ENCODE data around the gene EGFR. TPM values are rescaled to one million over a fixed set of nuclear protein-coding genes. Genes with fewer than 3 reads are reported as not detected.

EGFR gene
- polyA plus RNA-seq, 2 of the 4 experiments (the other 2 are of a cell fraction): 59.5 to 63.8 TPM

DNA sequence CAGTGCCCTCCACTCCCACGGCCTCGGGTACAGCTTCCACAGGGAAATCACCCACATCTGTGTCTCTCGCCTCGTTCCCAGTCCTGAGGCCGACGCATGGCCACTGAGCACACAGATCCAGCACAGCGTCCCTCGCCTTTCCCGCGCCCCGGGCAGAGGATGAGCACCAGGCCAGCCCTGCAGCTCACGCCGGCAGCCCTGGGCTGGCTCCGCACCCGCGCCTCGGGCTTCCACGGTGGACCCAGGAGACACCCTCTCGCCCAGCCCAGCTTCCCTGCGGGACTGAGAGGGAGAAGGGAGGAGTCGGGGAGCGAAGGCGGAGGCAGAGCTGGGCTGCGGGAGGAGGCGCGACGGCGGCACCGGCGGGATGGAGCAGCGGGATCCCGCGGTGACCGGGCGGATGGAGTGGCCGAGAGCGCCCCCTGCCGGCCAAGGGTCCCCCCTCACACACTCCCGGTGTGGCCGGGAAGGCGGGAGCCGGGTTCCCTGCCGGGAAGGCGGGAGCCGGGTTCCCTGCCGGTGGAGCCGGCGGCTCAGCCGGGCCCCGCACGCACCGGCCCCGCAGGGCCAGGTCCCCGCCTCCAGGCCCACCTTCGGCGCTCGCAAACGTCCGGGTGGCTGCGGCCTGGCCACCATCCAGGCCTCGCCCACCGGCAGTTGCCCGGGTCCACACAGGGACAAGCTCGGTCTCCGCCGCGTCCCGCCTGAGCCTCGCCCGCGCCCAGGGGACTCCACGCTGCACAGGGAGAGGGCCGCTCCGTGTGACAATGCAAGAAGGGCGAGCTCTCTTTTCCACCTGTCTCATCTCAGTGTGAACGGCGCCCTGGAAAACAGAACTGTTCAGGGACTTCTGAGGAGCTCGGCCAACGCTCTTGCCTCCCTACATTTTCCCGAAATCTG is 236.0 kb downstream of the EGFR start:
- peaks cover 7% of the 10 kb centered on the region; the same call in 1 of the 3 replicates for H3K4me1 ChIP-seq
- peak overlapping the region; percentile 91 to 95 for H3K27ac ChIP-seq
- DNase-seq (ENCODE audit: low read depth in 1 of 2, low spot score in 1 of 2): peak; percentile 76 to 89
- TF ChIP-seq NR3C1 (IDR thresholded peaks at IDR 0.05) (no peak), EHMT2 (IDR thresholded peaks at IDR 0.05; ENCODE audit: low read depth) (no peak), SMC3 (IDR thresholded peaks at IDR 0.05) (peak; percentile 92), E2F6 (IDR thresholded peaks at IDR 0.05; ENCODE audit: borderline replicate concordance, low read depth) (peak; percentile 96), RAD21 (conservative IDR thresholded peaks at IDR 0.05 in 1 of 2, IDR thresholded peaks at IDR 0.05 in 1 of 2) (peak; percentile 76 to 91), POLR2A (IDR thresholded peaks at IDR 0.05; ENCODE audit: low read length) (peak; percentile 40), GATA3 (IDR thresholded peaks at IDR 0.05; ENCODE audit: borderline replicate concordance) (no peak), NFE2L2 (conservative IDR thresholded peaks at IDR 0.05; ENCODE audit: low read length) (no peak), KDM5A (IDR thresholded peaks at IDR 0.05) (no peak), ATOH8 (CRISPR knock-in tag; IDR thresholded peaks at IDR 0.05; ENCODE audit: low read depth) (0 out of 2 replicates have a peak, but pooled peaks have one; percentile 9), MAFK (IDR thresholded peaks at IDR 0.05; ENCODE audit: partially characterized antibody) (no peak), MAX (IDR thresholded peaks at IDR 0.05) (peak; percentile 86), RFX5 (IDR thresholded peaks at IDR 0.05) (no peak), TP53 (CRISPR knock-in tag; IDR thresholded peaks at IDR 0.05) (no peak), PHF8 (IDR thresholded peaks at IDR 0.05; ENCODE audit: borderline replicate concordance, low read depth) (no peak), FOXS1 (CRISPR knock-in tag; IDR thresholded peaks at IDR 0.05) (no peak), CTCF (IDR thresholded peaks at IDR 0.05) (peak; percentile 88), JUN (IDR thresholded peaks at IDR 0.05) (peak in 1 of 2 experiments; percentile 42; a peak in 1 of 5 replicates)
- TF ChIP-seq, protein P1, sequence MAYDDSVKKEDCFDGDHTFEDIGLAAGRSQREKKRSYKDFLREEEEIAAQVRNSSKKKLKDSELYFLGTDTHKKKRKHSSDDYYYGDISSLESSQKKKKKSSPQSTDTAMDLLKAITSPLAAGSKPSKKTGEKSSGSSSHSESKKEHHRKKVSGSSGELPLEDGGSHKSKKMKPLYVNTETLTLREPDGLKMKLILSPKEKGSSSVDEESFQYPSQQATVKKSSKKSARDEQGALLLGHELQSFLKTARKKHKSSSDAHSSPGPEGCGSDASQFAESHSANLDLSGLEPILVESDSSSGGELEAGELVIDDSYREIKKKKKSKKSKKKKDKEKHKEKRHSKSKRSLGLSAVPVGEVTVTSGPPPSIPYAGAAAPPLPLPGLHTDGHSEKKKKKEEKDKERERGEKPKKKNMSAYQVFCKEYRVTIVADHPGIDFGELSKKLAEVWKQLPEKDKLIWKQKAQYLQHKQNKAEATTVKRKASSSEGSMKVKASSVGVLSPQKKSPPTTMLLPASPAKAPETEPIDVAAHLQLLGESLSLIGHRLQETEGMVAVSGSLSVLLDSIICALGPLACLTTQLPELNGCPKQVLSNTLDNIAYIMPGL (CRISPR knock-in tag; IDR thresholded peaks at IDR 0.05; ENCODE audit: borderline replicate concordance): peak; percentile 53; the same call in 1 of the 2 replicates
- TF ChIP-seq, protein P2, sequence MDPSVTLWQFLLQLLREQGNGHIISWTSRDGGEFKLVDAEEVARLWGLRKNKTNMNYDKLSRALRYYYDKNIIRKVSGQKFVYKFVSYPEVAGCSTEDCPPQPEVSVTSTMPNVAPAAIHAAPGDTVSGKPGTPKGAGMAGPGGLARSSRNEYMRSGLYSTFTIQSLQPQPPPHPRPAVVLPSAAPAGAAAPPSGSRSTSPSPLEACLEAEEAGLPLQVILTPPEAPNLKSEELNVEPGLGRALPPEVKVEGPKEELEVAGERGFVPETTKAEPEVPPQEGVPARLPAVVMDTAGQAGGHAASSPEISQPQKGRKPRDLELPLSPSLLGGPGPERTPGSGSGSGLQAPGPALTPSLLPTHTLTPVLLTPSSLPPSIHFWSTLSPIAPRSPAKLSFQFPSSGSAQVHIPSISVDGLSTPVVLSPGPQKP (IDR thresholded peaks at IDR 0.05; ENCODE audit: low read depth, low read length): no peak
- H3K4me3 ChIP-seq: peak overlapping the region; percentile 69
- peak overlapping the region; percentile 96 for H3K4me2 ChIP-seq
- no peak for FAIRE-seq
- H3K9me3 ChIP-seq: no peaks in the 10 kb centered on the region
- ATAC-seq: peak; percentile 87 to 95
- POLR2A ChIA-PET: interaction anchor here (0.8 to 2.3 kb wide), 6 partner anchors 111 to 495 kb away, joined by 4 to 12 read pairs (median 8); partner anchors contain the start of gene SEC61G
- CTCF ChIA-PET: interaction anchor here (0.6 to 12.6 kb wide), 130 partner anchors 11 to 557 kb away, joined by 3 to 742 read pairs (median 5); partner anchors contain the start of genes EGFR, LANCL2 and SEC61G
- WGBS (ENCODE audit: missing lambda C conversion rate): 4% methylated on average over 25 of the region's 80 CpGs

Data from A549 (cell line).